PC-3 (cell line): ENCODE measurements around the gene PLEKHM1. TPM values are rescaled to one million over a fixed set of nuclear protein-coding genes. Genes with fewer than 3 reads are reported as not detected.
"Not testable (repeated sequence)": the region's sequence is repeated elsewhere in the genome, so short reads cannot be mapped to it uniquely, and the experiment has no call there.

ENCODE experiments used
- ATAC-seq: fragments of 200-7000 bp; cut with Tn5 transposase; 2 replicates; pipeline ENCODE4 v1.9.1; 2020; ENCODE audit warnings: mild to moderate bottlenecking, moderate library complexity
- BruUV-seq: library from RNA; stranded (reverse); fragments of 400-500 nt; replicated peaks from 2 replicates; lab custom pipeline; 2021; lab: Mats Ljungman, UMichigan
- CTCF ChIA-PET: fragments of 300-600 bp; sonication (Branson Sonifier 250); formaldehyde crosslinking; loops from one replicate; lab custom pipeline; 2022; ENCODE audit warnings: antibody characterized with exemption; lab: Charles Lee
- POLR2A ChIA-PET: fragments of 300-600 bp; sonication (Branson Sonifier 250); formaldehyde crosslinking; loops from one replicate; lab custom pipeline; 2022; ENCODE audit warnings: antibody characterized with exemption; ENCODE audit not compliant: unreplicated experiment; lab: Charles Lee
- DNase-seq: peaks from one replicate; pipeline ENCODE4 v3.0.0-alpha.2; 2015
- H2AFZ ChIP-seq: fragments of 300-600 bp; sonication (generic); 2 replicates; pipeline ENCODE4 v1.6.0; 2016; ENCODE audit warnings: antibody characterized with exemption, low read length
- H3F3A ChIP-seq: fragments of 300-600 bp; sonication (generic); one replicate; pipeline ENCODE4 v1.6.0; 2017; ENCODE audit warnings: antibody characterized with exemption, low read length, control low read depth, mild to moderate bottlenecking; ENCODE audit not compliant: unreplicated experiment
- H3K27ac ChIP-seq: fragments of 300-600 bp; sonication (generic); 2 replicates; pipeline ENCODE4 v1.5.1; 2016; ENCODE audit warnings: mild to moderate bottlenecking, low read length
- H3K27me3 ChIP-seq: fragments of 300-600 bp; sonication (generic); 2 replicates; pipeline ENCODE4 v1.6.1; 2016; ENCODE audit warnings: low read length, mixed read lengths
- H3K36me3 ChIP-seq: fragments of 300-600 bp; sonication (generic); 2 replicates; pipeline ENCODE4 v1.6.1; 2016; ENCODE audit warnings: low read depth, mixed run types, low read length, mixed read lengths
- H3K4me1 ChIP-seq: fragments of 300-600 bp; sonication (generic); 2 replicates; pipeline ENCODE4 v1.5.1; 2016; ENCODE audit warnings: low read length; ENCODE audit not compliant: insufficient read depth
- H3K4me2 ChIP-seq: fragments of 300-600 bp; sonication (generic); 2 replicates; pipeline ENCODE4 v1.6.0; 2016; ENCODE audit warnings: low read length
- H3K4me3 ChIP-seq: fragments of 300-600 bp; sonication (generic); 2 replicates; pipeline ENCODE4 v1.5.1; 2016; ENCODE audit warnings: mild to moderate bottlenecking, low read length, mixed read lengths
- H3K79me2 ChIP-seq: fragments of 300-600 bp; sonication (generic); 2 replicates; pipeline ENCODE4 v1.6.1; 2017; ENCODE audit warnings: low read length, mixed read lengths
- H3K9ac ChIP-seq: fragments of 300-600 bp; sonication (generic); 2 replicates; pipeline ENCODE4 v1.6.0; 2016; ENCODE audit warnings: mild to moderate bottlenecking, low read length
- H3K9me2 ChIP-seq: fragments of 300-600 bp; sonication (generic); replicated peaks from 2 replicates; pipeline ENCODE4 v1.6.1; 2016; ENCODE audit warnings: mixed run types, low read length, mixed read lengths
- H3K9me3 ChIP-seq: fragments of 300-600 bp; sonication (generic); 2 replicates; pipeline ENCODE4 v1.6.1; 2016; ENCODE audit warnings: low read length, mixed read lengths
- H4K20me1 ChIP-seq: fragments of 300-600 bp; sonication (generic); 2 replicates; pipeline ENCODE4 v1.6.1; 2016; ENCODE audit warnings: low read length, mixed read lengths
- intact Hi-C: fragments of 100-400 bp; cut with micrococcal nuclease; formaldehyde crosslinking; loops from 2 replicates; pipeline ENCODE4 v1.9.0; 2023
- total RNA-seq: library from RNA; depleted of rRNA; stranded (reverse); fragments of >200 nt; gene quantifications from 2 replicates; pipeline ENCODE4 v1.2.3, GENCODE V29; 2014

Gene PLEKHM1
- total RNA-seq, 1 experiment from 2014 or later = 15.8 TPM

- H3K9ac ChIP-seq, BruUV-seq, H3K9me2 ChIP-seq, ATAC-seq, DNase-seq, H3K36me3 ChIP-seq, CTCF ChIA-PET, H3K9me3 ChIP-seq, H3F3A ChIP-seq, H3K4me3 ChIP-seq, H3K27me3 ChIP-seq, H3K27ac ChIP-seq, H4K20me1 ChIP-seq, intact Hi-C loops, H3K79me2 ChIP-seq, H3K4me1 ChIP-seq, H3K4me2 ChIP-seq, POLR2A ChIA-PET, H2AFZ ChIP-seq: not testable (repeated sequence)
Observed at GRCh38 chr17:45494556-45494955, 4.0 kb upstream of the PLEKHM1 start.

- H3K27me3 ChIP-seq, H4K20me1 ChIP-seq, intact Hi-C loops, H3K27ac ChIP-seq, ATAC-seq, H3K4me2 ChIP-seq, H3K36me3 ChIP-seq, BruUV-seq, CTCF ChIA-PET, H3K9me2 ChIP-seq, H3K9ac ChIP-seq, H3K4me3 ChIP-seq, POLR2A ChIA-PET, H2AFZ ChIP-seq, H3F3A ChIP-seq, H3K9me3 ChIP-seq, DNase-seq: not testable (repeated sequence)
- Histone ChIP-seq H3K4me1 (peaks cover 22% of the 10 kb centered on the region), H3K79me2 (peaks cover 22% of the 10 kb centered on the region)
Observed at GRCh38 chr17:45492156-45492555, 1.6 kb upstream of the PLEKHM1 start.

- H3K9me2 ChIP-seq, H3K27ac ChIP-seq, H3K9me3 ChIP-seq, H3K36me3 ChIP-seq, POLR2A ChIA-PET, CTCF ChIA-PET, H3F3A ChIP-seq, intact Hi-C loops, DNase-seq, BruUV-seq, H4K20me1 ChIP-seq, H3K27me3 ChIP-seq: not testable (repeated sequence)
- H3K4me1 ChIP-seq = peaks cover 24% of the 10 kb centered on the region
- H2AFZ ChIP-seq = peak overlapping the region; percentile 63
- peak; percentile 37 for ATAC-seq
- H3K79me2 ChIP-seq = peaks cover 33% of the 10 kb centered on the region
- H3K9ac ChIP-seq = peak overlapping the region; percentile 69
- H3K4me3 ChIP-seq = peak overlapping the region; percentile 88
- H3K4me2 ChIP-seq = peak overlapping the region; percentile 96
Observed at GRCh38 chr17:45490198-45490597, 323 bp downstream of the PLEKHM1 start.

GRCh38 chr17:45487704-45488103 lies 2.8 kb downstream of the PLEKHM1 start:
- H3K4me2 ChIP-seq = peak overlapping the region; percentile 17
- H3K4me3 ChIP-seq, H3K27me3 ChIP-seq, H3K36me3 ChIP-seq, H3K9me3 ChIP-seq, H3F3A ChIP-seq, H3K9ac ChIP-seq, H3K9me2 ChIP-seq, intact Hi-C loops, H4K20me1 ChIP-seq, H2AFZ ChIP-seq, BruUV-seq, POLR2A ChIA-PET: not testable (repeated sequence)
- peaks cover 34% of the 10 kb centered on the region for H3K4me1 ChIP-seq
- CTCF ChIA-PET = interaction anchor here (0.7 kb wide), 1 partner anchor 181 kb away, joined by 3 read pairs; no protein-coding TSS in a partner anchor
- H3K79me2 ChIP-seq = peaks cover 39% of the 10 kb centered on the region
- ATAC-seq (peak; percentile 46), DNase-seq (peak; percentile 98)
- peak overlapping the region; percentile 67 for H3K27ac ChIP-seq

GRCh38 chr17:45483591-45484216 lies 6.8 kb downstream of the PLEKHM1 start:
- not testable (repeated sequence) for H3K27me3 ChIP-seq

GRCh38 chr17:45483177-45483576 lies 7.3 kb downstream of the PLEKHM1 start:
- H3K4me3 ChIP-seq, H3K9ac ChIP-seq, H4K20me1 ChIP-seq, H3F3A ChIP-seq, CTCF ChIA-PET, H3K9me2 ChIP-seq, BruUV-seq, H3K36me3 ChIP-seq, H3K27me3 ChIP-seq, H3K27ac ChIP-seq, H2AFZ ChIP-seq, H3K9me3 ChIP-seq, H3K4me2 ChIP-seq, intact Hi-C loops: not testable (repeated sequence)
- DNase-seq = peak; percentile 73
- peaks cover 26% of the 10 kb centered on the region for H3K4me1 ChIP-seq
- POLR2A ChIA-PET = interaction anchor here (0.6 kb wide), 1 partner anchor 101 kb away, joined by 3 read pairs; no protein-coding TSS in a partner anchor
- peaks cover 19% of the 10 kb centered on the region; the same call in 1 of the 2 replicates for H3K79me2 ChIP-seq
- peak; percentile 45 for ATAC-seq

More at GRCh38 chr17:45483591-45484216, 6.8 kb downstream of the PLEKHM1 start:
- H3K4me2 ChIP-seq, H3K9me2 ChIP-seq, POLR2A ChIA-PET, H3K36me3 ChIP-seq, H3K9ac ChIP-seq, H4K20me1 ChIP-seq, H3K9me3 ChIP-seq, H3F3A ChIP-seq, H2AFZ ChIP-seq, H3K27ac ChIP-seq, DNase-seq, CTCF ChIA-PET, H3K4me3 ChIP-seq, intact Hi-C loops: not testable (repeated sequence)
- Histone ChIP-seq H3K4me1 (peaks cover 32% of the 10 kb centered on the region), H3K79me2 (peaks cover 22% of the 10 kb centered on the region; the same call in 1 of the 2 replicates)
- ATAC-seq = peak; percentile 12; the same call in 1 of the 2 replicates
- TSS peak; percentile 22 for BruUV-seq
